ENCODE measurements around the gene PDPK1.
"Not testable (repeated sequence)": the region's sequence is repeated elsewhere in the genome, so short reads cannot be mapped to it uniquely, and the experiment has no call there.

PDPK1 gene

GRCh38 chr16:2609827-2610470 is 72.1 kb downstream of the PDPK1 start:
- H3K36me3 ChIP-seq (replicated peaks; ENCODE audit: low read depth, low read length) = peaks cover 14% of the 10 kb centered on the region
- no peaks in the 10 kb centered on the region for H3K27me3 ChIP-seq (ENCODE audit: low read depth, low read length)
- H3K9me3 ChIP-seq (ENCODE audit: insufficient read depth, low read length) = no peaks in the 10 kb centered on the region
- H3K4me3 ChIP-seq (ENCODE audit: low read length) = no peak overlapping the region
- no peak overlapping the region for H3K4me2 ChIP-seq (ENCODE audit: low read length)
- no peak overlapping the region for H3K9ac ChIP-seq (ENCODE audit: low read length)
- H3K79me2 ChIP-seq (ENCODE audit: low read length) = peaks cover 38% of the 10 kb centered on the region
- no peak overlapping the region for H3K27ac ChIP-seq (ENCODE audit: low read length)
- no peak overlapping the region for H2AFZ ChIP-seq (ENCODE audit: low read depth, low read length)
- TF ChIP-seq, protein P1, sequence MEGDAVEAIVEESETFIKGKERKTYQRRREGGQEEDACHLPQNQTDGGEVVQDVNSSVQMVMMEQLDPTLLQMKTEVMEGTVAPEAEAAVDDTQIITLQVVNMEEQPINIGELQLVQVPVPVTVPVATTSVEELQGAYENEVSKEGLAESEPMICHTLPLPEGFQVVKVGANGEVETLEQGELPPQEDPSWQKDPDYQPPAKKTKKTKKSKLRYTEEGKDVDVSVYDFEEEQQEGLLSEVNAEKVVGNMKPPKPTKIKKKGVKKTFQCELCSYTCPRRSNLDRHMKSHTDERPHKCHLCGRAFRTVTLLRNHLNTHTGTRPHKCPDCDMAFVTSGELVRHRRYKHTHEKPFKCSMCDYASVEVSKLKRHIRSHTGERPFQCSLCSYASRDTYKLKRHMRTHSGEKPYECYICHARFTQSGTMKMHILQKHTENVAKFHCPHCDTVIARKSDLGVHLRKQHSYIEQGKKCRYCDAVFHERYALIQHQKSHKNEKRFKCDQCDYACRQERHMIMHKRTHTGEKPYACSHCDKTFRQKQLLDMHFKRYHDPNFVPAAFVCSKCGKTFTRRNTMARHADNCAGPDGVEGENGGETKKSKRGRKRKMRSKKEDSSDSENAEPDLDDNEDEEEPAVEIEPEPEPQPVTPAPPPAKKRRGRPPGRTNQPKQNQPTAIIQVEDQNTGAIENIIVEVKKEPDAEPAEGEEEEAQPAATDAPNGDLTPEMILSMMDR (IDR thresholded peaks at IDR 0.05; ENCODE audit: low read depth, low read length) = no peak
- TF ChIP-seq EZH2phosphoT487 (IDR thresholded peaks at IDR 0.05; ENCODE audit: low read depth) = no peak
- H3K4me1 ChIP-seq (ENCODE audit: low read length) = peaks cover 16% of the 10 kb centered on the region
- peaks cover 9% of the 10 kb centered on the region for H4K20me1 ChIP-seq (ENCODE audit: insufficient read depth, low read length)

DNA sequence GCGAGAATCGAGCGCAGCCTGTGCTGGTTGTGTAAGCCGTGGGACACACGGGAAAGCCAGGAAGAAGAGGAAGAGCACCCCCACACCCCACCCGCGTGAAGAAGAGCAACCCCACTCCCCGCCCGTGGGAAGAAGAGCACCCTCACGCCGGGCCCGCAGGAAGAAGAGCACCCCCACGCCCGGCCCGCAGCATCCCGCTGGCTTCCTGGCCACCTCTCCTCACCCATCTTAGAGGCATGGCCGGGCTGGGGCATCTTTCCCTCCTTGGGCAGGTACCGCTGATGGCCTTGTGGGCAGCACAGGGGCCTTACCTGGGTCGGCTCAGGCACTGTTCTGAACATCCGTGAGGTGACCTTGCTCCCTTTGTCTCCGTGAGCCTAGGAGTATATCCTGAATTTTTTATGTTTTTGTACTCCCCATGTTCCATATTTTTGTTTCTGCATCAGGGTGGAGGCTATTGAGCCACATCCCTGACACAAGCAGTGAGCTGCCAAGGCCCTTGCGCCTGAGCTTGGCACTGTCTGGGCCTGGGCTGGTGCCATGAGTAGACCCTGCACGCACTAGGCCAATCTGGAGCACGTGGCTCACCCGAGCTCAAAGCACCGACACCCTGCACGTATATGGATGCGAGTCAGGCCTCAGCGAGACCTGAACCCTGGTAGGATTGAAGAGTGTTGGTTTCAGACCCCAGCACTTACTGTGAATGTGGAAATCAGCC is 73.1 kb downstream of the PDPK1 start:
- Histone ChIP-seq H4K20me1 (ENCODE audit: insufficient read depth, low read length) (peaks cover 9% of the 10 kb centered on the region), H3K9me3 (ENCODE audit: insufficient read depth, low read length) (no peaks in the 10 kb centered on the region), H3K4me1 (ENCODE audit: low read length) (peaks cover 12% of the 10 kb centered on the region), H3K9ac (ENCODE audit: low read length) (no peak overlapping the region), H2AFZ (ENCODE audit: low read depth, low read length) (no peak overlapping the region), H3K36me3 (replicated peaks; ENCODE audit: low read depth, low read length) (peaks cover 14% of the 10 kb centered on the region), H3K27ac (ENCODE audit: low read length) (no peak overlapping the region), H3K4me3 (ENCODE audit: low read length) (no peak overlapping the region), H3K27me3 (ENCODE audit: low read depth, low read length) (no peaks in the 10 kb centered on the region), H3K4me2 (ENCODE audit: low read length) (no peak overlapping the region), H3K79me2 (ENCODE audit: low read length) (peaks cover 29% of the 10 kb centered on the region)
- TF ChIP-seq, protein P1 (IDR thresholded peaks at IDR 0.05; ENCODE audit: low read depth, low read length) = no peak
- TF ChIP-seq EZH2phosphoT487 (IDR thresholded peaks at IDR 0.05; ENCODE audit: low read depth) = no peak

GRCh38 chr16:2611499-2611862 is 73.7 kb downstream of the PDPK1 start:
- TF ChIP-seq, protein P1 (IDR thresholded peaks at IDR 0.05; ENCODE audit: low read depth, low read length) = no peak
- TF ChIP-seq EZH2phosphoT487 (IDR thresholded peaks at IDR 0.05; ENCODE audit: low read depth) = no peak
- H4K20me1 ChIP-seq (ENCODE audit: insufficient read depth, low read length) = peaks cover 9% of the 10 kb centered on the region
- H3K9me3 ChIP-seq (ENCODE audit: insufficient read depth, low read length) = no peaks in the 10 kb centered on the region
- no peak overlapping the region for H3K9ac ChIP-seq (ENCODE audit: low read length)
- H3K4me3 ChIP-seq (ENCODE audit: low read length) = no peak overlapping the region
- no peaks in the 10 kb centered on the region for H3K27me3 ChIP-seq (ENCODE audit: low read depth, low read length)
- H3K36me3 ChIP-seq (replicated peaks; ENCODE audit: low read depth, low read length) = peaks cover 14% of the 10 kb centered on the region
- H3K4me2 ChIP-seq (ENCODE audit: low read length) = no peak overlapping the region
- H2AFZ ChIP-seq (ENCODE audit: low read depth, low read length) = no peak overlapping the region
- H3K79me2 ChIP-seq (ENCODE audit: low read length) = peaks cover 29% of the 10 kb centered on the region
- no peak overlapping the region for H3K27ac ChIP-seq (ENCODE audit: low read length)
- H3K4me1 ChIP-seq (ENCODE audit: low read length) = peaks cover 11% of the 10 kb centered on the region

GRCh38 chr16:2611877-2612276 is 74.1 kb downstream of the PDPK1 start:
- H3K27me3 ChIP-seq (ENCODE audit: low read depth, low read length); H2AFZ ChIP-seq (ENCODE audit: low read depth, low read length); H3K27ac ChIP-seq (ENCODE audit: low read length); H3K9ac ChIP-seq (ENCODE audit: low read length); H3K4me3 ChIP-seq (ENCODE audit: low read length); H3K4me2 ChIP-seq (ENCODE audit: low read length); H4K20me1 ChIP-seq (ENCODE audit: insufficient read depth, low read length); H3K9me3 ChIP-seq (ENCODE audit: insufficient read depth, low read length); H3K4me1 ChIP-seq (ENCODE audit: low read length): not testable (repeated sequence)
- Histone ChIP-seq H3K36me3 (replicated peaks; ENCODE audit: low read depth, low read length) (peaks cover 14% of the 10 kb centered on the region), H3K79me2 (ENCODE audit: low read length) (peaks cover 29% of the 10 kb centered on the region)

- not testable (repeated sequence) for H3K27ac ChIP-seq (ENCODE audit: low read length); H2AFZ ChIP-seq (ENCODE audit: low read depth, low read length); H3K4me2 ChIP-seq (ENCODE audit: low read length); H3K27me3 ChIP-seq (ENCODE audit: low read depth, low read length); H3K4me1 ChIP-seq (ENCODE audit: low read length); H3K9ac ChIP-seq (ENCODE audit: low read length); H4K20me1 ChIP-seq (ENCODE audit: insufficient read depth, low read length); H3K9me3 ChIP-seq (ENCODE audit: insufficient read depth, low read length); H3K4me3 ChIP-seq (ENCODE audit: low read length)
- peaks cover 21% of the 10 kb centered on the region for H3K79me2 ChIP-seq (ENCODE audit: low read length)
- peaks cover 14% of the 10 kb centered on the region for H3K36me3 ChIP-seq (replicated peaks; ENCODE audit: low read depth, low read length)
Observed at GRCh38 chr16:2613251-2613650, 75.4 kb downstream of the PDPK1 start.

Data from OCI-LY3 (cell line).